Measurements from ENCODE around the gene COQ5.

Gene COQ5

GRCh38 chr12:120479458-120479857 lies 49.5 kb downstream of the COQ5 start:
- no peak for DNase-seq (ENCODE audit: insufficient read length, low spot score)
- no peak for FAIRE-seq
- TF ChIP-seq CTCF (IDR thresholded peaks at IDR 0.05; ENCODE audit: insufficient read depth, missing control alignments), result no peak

GRCh38 chr12:120475643-120476042 lies 53.3 kb downstream of the COQ5 start:
- FAIRE-seq (no peak), DNase-seq (ENCODE audit: insufficient read length, low spot score) (no peak)
- no peak for TF ChIP-seq CTCF (IDR thresholded peaks at IDR 0.05; ENCODE audit: insufficient read depth, missing control alignments)

GRCh38 chr12:120474616-120474960 lies 54.4 kb downstream of the COQ5 start:
- FAIRE-seq, result no peak
- TF ChIP-seq CTCF (IDR thresholded peaks at IDR 0.05; ENCODE audit: insufficient read depth, missing control alignments), result no peak
- no peak for DNase-seq (ENCODE audit: insufficient read length, low spot score)

- TF ChIP-seq CTCF (IDR thresholded peaks at IDR 0.05; ENCODE audit: insufficient read depth, missing control alignments), result no peak
- FAIRE-seq (no peak), DNase-seq (ENCODE audit: insufficient read length, low spot score) (no peak)
These were observed 54.9 kb downstream of the COQ5 start for GRCh38 chr12:120473807-120474615.

- no peak for TF ChIP-seq CTCF (IDR thresholded peaks at IDR 0.05; ENCODE audit: insufficient read depth, missing control alignments)
- no peak for FAIRE-seq
- DNase-seq (ENCODE audit: insufficient read length, low spot score), result no peak
These were observed 56.4 kb downstream of the COQ5 start for GRCh38 chr12:120472521-120472920.

GRCh38 chr12:120470150-120470784 lies 58.7 kb downstream of the COQ5 start:
- TF ChIP-seq CTCF (IDR thresholded peaks at IDR 0.05; ENCODE audit: insufficient read depth, missing control alignments), result no peak
- DNase-seq (ENCODE audit: insufficient read length, low spot score) (no peak), FAIRE-seq (no peak)

All from D721Med (cell line).